WTC11 (cell line): ENCODE measurements around the gene CACNG7.

Source experiments
- CTCF ChIP-seq: fragments of 200-600 bp; IDR thresholded peaks from 2 replicates; pipeline ENCODE4 v1.8.0; 2022; ENCODE audit warnings: antibody characterized with exemption
- HMGXB4 ChIP-seq: sonication (generic); formaldehyde crosslinking; IDR thresholded peaks from 2 replicates; pipeline ENCODE4 v1.8.1; 2023; ENCODE audit warnings: mild to moderate bottlenecking, moderate library complexity, missing genetic modification reagents
- MAX ChIP-seq: sonication (generic); formaldehyde crosslinking; IDR thresholded peaks from 2 replicates; pipeline ENCODE4 v1.8.0; 2022; ENCODE audit warnings: mild to moderate bottlenecking, missing genetic modification reagents
- NFE2L1 ChIP-seq: sonication (generic); formaldehyde crosslinking; IDR thresholded peaks from 2 replicates; pipeline ENCODE4 v1.8.1; 2023; ENCODE audit warnings: missing genetic modification reagents
- TCF7 ChIP-seq: sonication (generic); formaldehyde crosslinking; IDR thresholded peaks from 2 replicates; pipeline ENCODE4 v1.8.0; 2022; ENCODE audit warnings: mild to moderate bottlenecking, low read depth, missing genetic modification reagents, moderate library complexity
- USF1 ChIP-seq: sonication (generic); formaldehyde crosslinking; IDR thresholded peaks from 2 replicates; pipeline ENCODE4 v1.8.0; 2022; ENCODE audit warnings: mild to moderate bottlenecking, missing genetic modification reagents
- TF ChIP-seq, protein P1 (sequence below): fragments of 250-450 bp; sonication (Bioruptor Pico); IDR thresholded peaks from 2 replicates; pipeline ENCODE4 v1.9.0; 2021; ENCODE audit warnings: mild to moderate bottlenecking

DNA sequence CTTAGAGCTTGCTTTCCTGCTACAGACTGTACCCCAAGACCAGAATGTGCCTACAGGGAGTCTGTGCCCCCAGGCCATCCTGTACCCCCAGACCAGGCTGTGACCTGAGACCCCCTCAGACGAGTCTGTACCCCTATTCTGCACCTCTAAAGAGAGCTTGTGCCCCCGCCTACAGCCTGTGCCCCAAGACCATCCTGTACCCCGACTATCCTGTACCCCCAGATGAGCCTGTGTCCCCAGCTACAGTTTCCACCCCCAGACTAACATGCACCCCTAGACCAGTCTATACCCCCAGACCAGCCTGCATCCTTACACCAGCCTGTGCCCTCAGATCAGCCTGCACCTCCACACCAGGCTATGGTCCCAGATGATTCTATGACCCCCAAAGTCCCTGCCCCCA is 84.4 kb downstream of the CACNG7 start:
- TF ChIP-seq TCF7: no peak
- no peak for TF ChIP-seq HMGXB4
- no peak for TF ChIP-seq CTCF
- TF ChIP-seq, protein P1, sequence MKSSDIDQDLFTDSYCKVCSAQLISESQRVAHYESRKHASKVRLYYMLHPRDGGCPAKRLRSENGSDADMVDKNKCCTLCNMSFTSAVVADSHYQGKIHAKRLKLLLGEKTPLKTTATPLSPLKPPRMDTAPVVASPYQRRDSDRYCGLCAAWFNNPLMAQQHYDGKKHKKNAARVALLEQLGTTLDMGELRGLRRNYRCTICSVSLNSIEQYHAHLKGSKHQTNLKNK: no peak
- TF ChIP-seq USF1 (CRISPR knock-in tag): no peak
- TF ChIP-seq NFE2L1 (CRISPR knock-in tag): no peak
- TF ChIP-seq MAX: no peak
